Nucleus accumbens (tissue), 56 donors: ENCODE results near the gene GPR162.
A peak's percentile ranks its signal among the peaks of the same experiment; 100 is the strongest.

Experiments used
- DNase-seq, 56 donors: peaks; one replicate each; lab custom pipeline; 2025; lab: John Stamatoyannopoulos, UW

GPR162 gene

GRCh38 chr12:6821591-6822425 is at the start of gene GPR162:
TSS of gene GPR162 (plus strand) at chr12:6821821. CDS start at chr12:6823899, 2,078 bp downstream.
- DNase-seq: peak in 30 of 56 donors; percentile 13 to 83 (median 58)

GRCh38 chr12:6772331-6772695 is 49.3 kb upstream of the GPR162 start, which contains the start of gene LAG3:
TSS of gene LAG3 (plus strand) at chr12:6772520. CDS start at chr12:6772853, 333 bp downstream.
- no peak for DNase-seq

- DNase-seq: no peak
These were observed 48.7 kb upstream of the GPR162 start for GRCh38 chr12:6772726-6773589.

- DNase-seq: no peak
These were observed 47.9 kb upstream of the GPR162 start for GRCh38 chr12:6773590-6774351.

- no peak for DNase-seq
These were observed 47.0 kb upstream of the GPR162 start for GRCh38 chr12:6774499-6775062.

- DNase-seq: no peak
These were observed 46.1 kb upstream of the GPR162 start for GRCh38 chr12:6775185-6776174.

GRCh38 chr12:6777386-6777785 is 44.2 kb upstream of the GPR162 start:
- no peak for DNase-seq

GRCh38 chr12:6778217-6778573 is 43.4 kb upstream of the GPR162 start:
- peak in 15 of 56 donors; percentile 14 to 58 (median 26) for DNase-seq

GRCh38 chr12:6778574-6779550 is 42.8 kb upstream of the GPR162 start:
- DNase-seq: peak; percentile 49 to 95 (median 83)

- no peak for DNase-seq
These were observed 41.8 kb upstream of the GPR162 start for GRCh38 chr12:6779708-6780432.

- DNase-seq: no peak
These were observed 41.0 kb upstream of the GPR162 start for GRCh38 chr12:6780573-6780972.

- DNase-seq: no peak
These were observed 39.5 kb upstream of the GPR162 start for GRCh38 chr12:6782119-6782518.

- no peak for DNase-seq
These were observed 38.6 kb upstream of the GPR162 start for GRCh38 chr12:6782850-6783566.

GRCh38 chr12:6783828-6784227 is 37.8 kb upstream of the GPR162 start:
- DNase-seq: no peak

- DNase-seq: peak in 1 of 56 donors; percentile 11
These were observed 37.3 kb upstream of the GPR162 start for GRCh38 chr12:6784296-6784695.

GRCh38 chr12:6784761-6785160 is 36.9 kb upstream of the GPR162 start:
- DNase-seq: no peak
